ENCODE data around the gene NAA15.

GRCh38 chr4:139304920-139305319 is 3.6 kb downstream of the NAA15 start:
- TF ChIP-seq SP1 (IDR thresholded peaks at IDR 0.05) (no peak), BHLHE40 (IDR thresholded peaks at IDR 0.05; ENCODE audit: borderline replicate concordance) (no peak), FOXM1 (IDR thresholded peaks at IDR 0.05; ENCODE audit: borderline replicate concordance) (no peak), L3MBTL2 (conservative IDR thresholded peaks at IDR 0.05) (no peak), CTBP1 (IDR thresholded peaks at IDR 0.05; ENCODE audit: borderline replicate concordance) (no peak), SUZ12 (IDR thresholded peaks at IDR 0.05) (no peak), PKNOX1 (IDR thresholded peaks at IDR 0.05) (no peak), FOXK2 (IDR thresholded peaks at IDR 0.05) (no peak), HDGF (IDR thresholded peaks at IDR 0.05; ENCODE audit: borderline replicate concordance) (no peak)

Data from HEK293T (cell line).